Gastrocnemius medialis (tissue), 4 donors: ENCODE measurements around the gene SLC2A5.

Experiments used
- POLR2A ChIP-seq, 2 donors: fragments of 450-650 bp; IDR thresholded peaks; one replicate each; pipeline ENCODE4 v1.6.1; 2017; ENCODE audit warnings: antibody characterized with exemption in 2 of 2, mild to moderate bottlenecking in 2 of 2, moderate library complexity in 2 of 2
- TF ChIP-seq, protein P1 (sequence below), 5 experiments: fragments of 450-650 bp in 3 of 5; fragments of 200-600 bp in 2 of 5; sonication (generic) in 2 of 5; IDR thresholded peaks in 4 of 5; conservative IDR thresholded peaks in 1 of 5; 1 replicate in 4 of 5; 2 replicates in 1 of 5; pipeline ENCODE4 v1.5.1; 2016 to 2019; ENCODE audit warnings: antibody characterized with exemption in 5 of 5, mild to moderate bottlenecking in 3 of 5, moderate library complexity in 3 of 5

DNA sequence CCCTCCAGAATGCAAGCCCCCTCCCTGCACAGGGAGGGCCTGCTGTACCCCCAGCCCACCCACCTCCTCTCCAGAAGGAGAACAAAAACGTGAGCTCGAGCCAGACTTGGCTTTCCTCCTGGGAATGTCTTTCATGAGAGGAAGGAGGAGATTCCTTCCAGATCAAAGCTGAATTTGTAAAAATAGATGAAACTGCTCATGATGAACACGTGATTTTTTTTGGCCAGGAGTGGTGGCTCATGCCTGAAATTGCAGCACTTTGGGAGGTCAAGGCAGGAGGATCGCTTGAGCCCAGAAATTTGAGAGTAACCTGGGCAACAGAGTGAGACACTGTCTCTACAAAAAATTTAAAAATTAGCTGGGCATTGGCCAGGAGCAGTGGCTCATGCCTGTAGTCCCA lies 37.7 kb upstream of the SLC2A5 start:
- no peak for TF ChIP-seq POLR2A (IDR thresholded peaks at IDR 0.05)
- TF ChIP-seq, protein P1, sequence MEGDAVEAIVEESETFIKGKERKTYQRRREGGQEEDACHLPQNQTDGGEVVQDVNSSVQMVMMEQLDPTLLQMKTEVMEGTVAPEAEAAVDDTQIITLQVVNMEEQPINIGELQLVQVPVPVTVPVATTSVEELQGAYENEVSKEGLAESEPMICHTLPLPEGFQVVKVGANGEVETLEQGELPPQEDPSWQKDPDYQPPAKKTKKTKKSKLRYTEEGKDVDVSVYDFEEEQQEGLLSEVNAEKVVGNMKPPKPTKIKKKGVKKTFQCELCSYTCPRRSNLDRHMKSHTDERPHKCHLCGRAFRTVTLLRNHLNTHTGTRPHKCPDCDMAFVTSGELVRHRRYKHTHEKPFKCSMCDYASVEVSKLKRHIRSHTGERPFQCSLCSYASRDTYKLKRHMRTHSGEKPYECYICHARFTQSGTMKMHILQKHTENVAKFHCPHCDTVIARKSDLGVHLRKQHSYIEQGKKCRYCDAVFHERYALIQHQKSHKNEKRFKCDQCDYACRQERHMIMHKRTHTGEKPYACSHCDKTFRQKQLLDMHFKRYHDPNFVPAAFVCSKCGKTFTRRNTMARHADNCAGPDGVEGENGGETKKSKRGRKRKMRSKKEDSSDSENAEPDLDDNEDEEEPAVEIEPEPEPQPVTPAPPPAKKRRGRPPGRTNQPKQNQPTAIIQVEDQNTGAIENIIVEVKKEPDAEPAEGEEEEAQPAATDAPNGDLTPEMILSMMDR (IDR thresholded peaks at IDR 0.05 in 4 of 5, conservative IDR thresholded peaks at IDR 0.05 in 1 of 5) = no peak
